Endothelial cell (in vitro differentiated cells): Measurements from ENCODE around the gene MSL3. TPM values are rescaled to one million over a fixed set of nuclear protein-coding genes. Genes with fewer than 3 reads are reported as not detected.

Experiments
- DNase-seq: peaks from one replicate; pipeline ENCODE4 v3.0.0; 2021; ENCODE audit warnings: low spot score
- H3K27ac Mint-ChIP-seq: one replicate; pipeline ENCODE4 v1.8.0; 2021; ENCODE audit warnings: mixed read lengths, inconsistent platforms; ENCODE audit not compliant: unreplicated experiment
- H3K27me3 Mint-ChIP-seq: one replicate; pipeline ENCODE4 v1.8.0; 2021; ENCODE audit warnings: mild to moderate bottlenecking, moderate library complexity, mixed read lengths, inconsistent platforms; ENCODE audit not compliant: unreplicated experiment
- H3K36me3 Mint-ChIP-seq: one replicate; pipeline ENCODE4 v1.8.0; 2021; ENCODE audit warnings: mild to moderate bottlenecking, low read depth, mixed read lengths, inconsistent platforms; ENCODE audit not compliant: unreplicated experiment
- H3K4me1 Mint-ChIP-seq: one replicate; pipeline ENCODE4 v1.8.0; 2021; ENCODE audit warnings: mild to moderate bottlenecking, mixed read lengths, inconsistent platforms; ENCODE audit not compliant: unreplicated experiment
- H3K4me3 Mint-ChIP-seq: one replicate; pipeline ENCODE4 v1.8.0; 2021; ENCODE audit warnings: mild to moderate bottlenecking, mixed read lengths, inconsistent platforms; ENCODE audit not compliant: unreplicated experiment
- H3K9me3 Mint-ChIP-seq: one replicate; pipeline ENCODE4 v1.8.0; 2021; ENCODE audit warnings: mixed read lengths, inconsistent platforms; ENCODE audit not compliant: unreplicated experiment
- CTCF ChIP-seq: fragments of 200-600 bp; sonication (generic); IDR thresholded peaks from one replicate; pipeline ENCODE4 v1.5.0; 2021; ENCODE audit warnings: antibody characterized with exemption; ENCODE audit not compliant: unreplicated experiment
- total RNA-seq: library from RNA; stranded (reverse); fragmentation: NEBNext Ultra II Directional; extraction: Animal tissue kit (Norgen Biotek cat#: 25700); gene quantifications from one replicate; pipeline ENCODE4 v1.2.1, GENCODE V29; 2021; ENCODE audit not compliant: unreplicated experiment

The MSL3 gene
- total RNA-seq, 1 donor from 2014 or later = 55.0 TPM

- no peak for DNase-seq
- Mint-ChIP-seq H3K4me3 (no peak overlapping the region), H3K27me3 (peaks cover 6% of the 10 kb centered on the region), H3K27ac (no peak overlapping the region), H3K9me3 (no peaks in the 10 kb centered on the region), H3K36me3 (no peaks in the 10 kb centered on the region), H3K4me1 (no peaks in the 10 kb centered on the region)
- no peak for TF ChIP-seq CTCF
These were observed 2.9 kb upstream of the MSL3 start for GRCh38 chrX:11754958-11755645.

- TF ChIP-seq CTCF = no peak
- H3K27me3 Mint-ChIP-seq = peaks cover 6% of the 10 kb centered on the region
- no peak overlapping the region for H3K4me3 Mint-ChIP-seq
- H3K36me3 Mint-ChIP-seq = no peaks in the 10 kb centered on the region
- H3K4me1 Mint-ChIP-seq = peaks cover under 1% of the 10 kb centered on the region
- H3K9me3 Mint-ChIP-seq = no peaks in the 10 kb centered on the region
- DNase-seq = no peak
- H3K27ac Mint-ChIP-seq = no peak overlapping the region
These were observed 2.3 kb upstream of the MSL3 start for GRCh38 chrX:11755724-11756123.

GRCh38 chrX:11756354-11757318 lies 1.4 kb upstream of the MSL3 start:
- Mint-ChIP-seq H3K9me3 (no peaks in the 10 kb centered on the region), H3K4me3 (peak overlapping the region; percentile 42), H3K27me3 (peaks cover 6% of the 10 kb centered on the region), H3K36me3 (no peaks in the 10 kb centered on the region), H3K4me1 (peaks cover 4% of the 10 kb centered on the region), H3K27ac (no peak overlapping the region)
- no peak for TF ChIP-seq CTCF
- DNase-seq = no peak

- no peak for DNase-seq
- peaks cover 6% of the 10 kb centered on the region for H3K27me3 Mint-ChIP-seq
- H3K9me3 Mint-ChIP-seq = no peaks in the 10 kb centered on the region
- H3K27ac Mint-ChIP-seq = no peak overlapping the region
- no peak for TF ChIP-seq CTCF
- no peaks in the 10 kb centered on the region for H3K36me3 Mint-ChIP-seq
- peak overlapping the region; percentile 42 for H3K4me3 Mint-ChIP-seq
- H3K4me1 Mint-ChIP-seq = peaks cover 4% of the 10 kb centered on the region
These were observed 679 bp upstream of the MSL3 start for GRCh38 chrX:11757397-11757718.
